Fibroblast of skin of scalp (primary cell): ENCODE data around the gene TBXAS1.
A peak's percentile ranks its signal among the peaks of the same experiment; 100 is the strongest.
"Not testable (repeated sequence)": the region's sequence is repeated elsewhere in the genome, so short reads cannot be mapped to it uniquely, and the experiment has no call there.

Experiments used
- DNase-seq: peaks from one replicate; pipeline ENCODE4 v3.0.0-alpha.2; 2013

Gene TBXAS1

GRCh38 chr7:139893999-139894398, 64.9 kb downstream of the TBXAS1 start:
- DNase-seq: no peak

GRCh38 chr7:139895141-139895829, 66.2 kb downstream of the TBXAS1 start:
- no peak for DNase-seq

- no peak for DNase-seq
Observed at GRCh38 chr7:139896288-139896687, 67.2 kb downstream of the TBXAS1 start.

GRCh38 chr7:139896831-139897230, 67.8 kb downstream of the TBXAS1 start:
- DNase-seq: no peak

GRCh38 chr7:139897422-139898090, 68.5 kb downstream of the TBXAS1 start:
- DNase-seq: no peak

- DNase-seq: no peak
Observed at GRCh38 chr7:139898483-139898882, 69.4 kb downstream of the TBXAS1 start.

- DNase-seq: no peak
Observed at GRCh38 chr7:139899328-139899955, 70.4 kb downstream of the TBXAS1 start.

- no peak for DNase-seq
Observed at GRCh38 chr7:139900326-139900725, 71.3 kb downstream of the TBXAS1 start.

- no peak for DNase-seq
Observed at GRCh38 chr7:139901056-139901795, 72.2 kb downstream of the TBXAS1 start.

- DNase-seq: no peak
Observed at GRCh38 chr7:139901901-139902300, 72.8 kb downstream of the TBXAS1 start.

GRCh38 chr7:139902436-139903102, 73.5 kb downstream of the TBXAS1 start:
- DNase-seq: no peak

GRCh38 chr7:139903103-139903477, 74.0 kb downstream of the TBXAS1 start:
- not testable (repeated sequence) for DNase-seq

- DNase-seq: no peak
Observed at GRCh38 chr7:139906879-139907278, 77.8 kb downstream of the TBXAS1 start.

GRCh38 chr7:139908792-139909191, 79.7 kb downstream of the TBXAS1 start:
- DNase-seq: no peak

- DNase-seq: peak; percentile 84
Observed at GRCh38 chr7:139909379-139910050, 80.5 kb downstream of the TBXAS1 start.

GRCh38 chr7:139913021-139913844, 84.2 kb downstream of the TBXAS1 start:
- DNase-seq: peak; percentile 33

GRCh38 chr7:139913845-139914135, 84.7 kb downstream of the TBXAS1 start:
- no peak for DNase-seq

GRCh38 chr7:139914306-139915267, 85.5 kb downstream of the TBXAS1 start:
- DNase-seq: peak; percentile 74

- peak; percentile 90 for DNase-seq
Observed at GRCh38 chr7:139915268-139915863, 86.3 kb downstream of the TBXAS1 start.
